Adrenal gland (tissue), 5 donors: ENCODE results near the gene ADGRD2.

Source experiments
- POLR2A ChIP-seq, 2 donors: fragments of 450-650 bp; IDR thresholded peaks; one replicate each; pipeline ENCODE4 v1.6.1; 2017; ENCODE audit warnings: antibody characterized with exemption in 2 of 2, mild to moderate bottlenecking in 2 of 2, moderate library complexity in 1 of 2
- TF ChIP-seq, protein P1 (sequence below), 6 experiments: fragments of 450-650 bp in 4 of 6; fragments of 200-600 bp in 2 of 6; sonication (generic) in 1 of 6; IDR thresholded peaks; 1 replicate in 5 of 6; 2 replicates in 1 of 6; pipeline versions ENCODE4 v1.5.1 to v1.8.0; 2016 to 2021; ENCODE audit warnings: antibody characterized with exemption in 6 of 6, mild to moderate bottlenecking in 2 of 6, moderate library complexity in 1 of 6
- donor health status: DM: no; HTN: no; CAD: no.

DNA sequence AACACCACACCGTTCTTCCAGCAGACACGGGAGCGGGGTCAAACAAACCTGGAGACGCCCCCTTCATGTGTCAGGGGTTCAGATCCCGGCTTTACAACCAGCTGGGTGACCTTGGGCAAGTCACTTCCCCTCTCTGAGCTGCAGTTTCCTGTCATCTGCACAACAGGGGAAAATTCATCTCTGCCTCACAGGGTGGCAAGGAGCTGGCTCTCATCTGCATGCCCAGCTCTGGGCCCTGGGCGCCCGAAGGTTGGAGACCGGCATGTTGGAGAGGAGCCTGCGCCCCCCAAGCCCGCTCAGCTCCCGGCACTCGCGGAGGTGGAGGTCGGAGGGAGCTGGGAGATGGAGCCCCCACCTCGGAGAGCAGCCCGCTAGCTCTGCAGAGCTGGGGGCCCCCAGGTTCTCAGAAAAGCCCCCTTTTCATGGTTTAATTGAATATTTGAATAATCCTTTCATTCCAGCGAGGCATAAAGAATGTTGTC lies 36.6 kb downstream of the ADGRD2 start:
- TF ChIP-seq, protein P1, sequence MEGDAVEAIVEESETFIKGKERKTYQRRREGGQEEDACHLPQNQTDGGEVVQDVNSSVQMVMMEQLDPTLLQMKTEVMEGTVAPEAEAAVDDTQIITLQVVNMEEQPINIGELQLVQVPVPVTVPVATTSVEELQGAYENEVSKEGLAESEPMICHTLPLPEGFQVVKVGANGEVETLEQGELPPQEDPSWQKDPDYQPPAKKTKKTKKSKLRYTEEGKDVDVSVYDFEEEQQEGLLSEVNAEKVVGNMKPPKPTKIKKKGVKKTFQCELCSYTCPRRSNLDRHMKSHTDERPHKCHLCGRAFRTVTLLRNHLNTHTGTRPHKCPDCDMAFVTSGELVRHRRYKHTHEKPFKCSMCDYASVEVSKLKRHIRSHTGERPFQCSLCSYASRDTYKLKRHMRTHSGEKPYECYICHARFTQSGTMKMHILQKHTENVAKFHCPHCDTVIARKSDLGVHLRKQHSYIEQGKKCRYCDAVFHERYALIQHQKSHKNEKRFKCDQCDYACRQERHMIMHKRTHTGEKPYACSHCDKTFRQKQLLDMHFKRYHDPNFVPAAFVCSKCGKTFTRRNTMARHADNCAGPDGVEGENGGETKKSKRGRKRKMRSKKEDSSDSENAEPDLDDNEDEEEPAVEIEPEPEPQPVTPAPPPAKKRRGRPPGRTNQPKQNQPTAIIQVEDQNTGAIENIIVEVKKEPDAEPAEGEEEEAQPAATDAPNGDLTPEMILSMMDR (IDR thresholded peaks at IDR 0.05) = no peak
- TF ChIP-seq POLR2A (IDR thresholded peaks at IDR 0.05) = no peak
